Trophoblast cell (in vitro differentiated cells and primary cell): ENCODE measurements around the gene ATP6V0A4.
A peak's percentile ranks its signal among the peaks of the same experiment; 100 is the strongest.

Source experiments
- DNase-seq, 2 donors: peaks; one replicate each; pipeline ENCODE4 v3.0.0-alpha.2; 2016
- H2AFZ ChIP-seq: 2 replicates; pipeline ENCODE4 v1.6.1; 2013; ENCODE audit warnings: low read length, moderate library complexity, mild to moderate bottlenecking; ENCODE audit not compliant: insufficient read depth, poor library complexity
- H2AK5ac ChIP-seq: 2 replicates; pipeline ENCODE4 v1.6.1; 2013; ENCODE audit warnings: mild to moderate bottlenecking, low read length
- H2BK120ac ChIP-seq: 2 replicates; pipeline ENCODE4 v1.6.1; 2013; ENCODE audit warnings: low read length, mild to moderate bottlenecking, moderate library complexity; ENCODE audit not compliant: insufficient read depth, poor library complexity
- H2BK12ac ChIP-seq: 2 replicates; pipeline ENCODE4 v1.6.1; 2013; ENCODE audit warnings: mild to moderate bottlenecking, low read length, moderate library complexity
- H2BK5ac ChIP-seq: 2 replicates; pipeline ENCODE4 v1.6.1; 2013; ENCODE audit warnings: low read length, low read depth, moderate library complexity, mild to moderate bottlenecking; ENCODE audit not compliant: poor library complexity
- H3K14ac ChIP-seq: 2 replicates; pipeline ENCODE4 v1.6.1; 2013; ENCODE audit warnings: mild to moderate bottlenecking, low read length
- H3K18ac ChIP-seq: 2 replicates; pipeline ENCODE4 v1.6.1; 2013; ENCODE audit warnings: mild to moderate bottlenecking, low read length
- H3K23ac ChIP-seq: 2 replicates; pipeline ENCODE4 v1.6.1; 2013; ENCODE audit warnings: low read length
- H3K27ac ChIP-seq: 2 replicates; pipeline ENCODE4 v1.5.1; 2013; ENCODE audit warnings: low read depth, mild to moderate bottlenecking, inconsistent platforms, low read length, moderate library complexity
- H3K27me3 ChIP-seq: 2 replicates; pipeline ENCODE4 v1.6.1; 2013; ENCODE audit warnings: inconsistent platforms, mild to moderate bottlenecking, low read length, moderate library complexity; ENCODE audit not compliant: insufficient read depth
- H3K36me3 ChIP-seq, 2 experiments: 1 replicate in 1 of 2; 2 replicates in 1 of 2; pipeline ENCODE4 v1.6.1; 2013; ENCODE audit warnings: low read length in 2 of 2, mild to moderate bottlenecking in 2 of 2, moderate library complexity in 1 of 2; ENCODE audit not compliant: insufficient read depth in 2 of 2, control insufficient read depth in 1 of 2
- H3K4ac ChIP-seq: 2 replicates; pipeline ENCODE4 v1.6.1; 2013; ENCODE audit warnings: low read depth, mild to moderate bottlenecking, low read length, moderate library complexity
- H3K4me1 ChIP-seq, 2 experiments: 1 replicate in 1 of 2; 2 replicates in 1 of 2; pipeline ENCODE4 v1.6.1; 2013; ENCODE audit warnings: low read length in 2 of 2, mild to moderate bottlenecking in 2 of 2, moderate library complexity in 1 of 2; ENCODE audit not compliant: insufficient read depth in 2 of 2, control insufficient read depth in 1 of 2
- H3K4me2 ChIP-seq: 2 replicates; pipeline ENCODE4 v1.6.1; 2013; ENCODE audit warnings: inconsistent platforms, mild to moderate bottlenecking, low read length, moderate library complexity
- H3K4me3 ChIP-seq: 2 replicates; pipeline ENCODE4 v1.5.1; 2013; ENCODE audit warnings: mild to moderate bottlenecking, low read depth, low read length, inconsistent platforms
- H3K79me1 ChIP-seq: one replicate; pipeline ENCODE4 v1.6.1; 2013; ENCODE audit warnings: low read length
- H3K79me2 ChIP-seq: 2 replicates; pipeline ENCODE4 v1.6.1; 2013; ENCODE audit warnings: low read length, mild to moderate bottlenecking; ENCODE audit not compliant: control insufficient read depth, insufficient read depth, poor library complexity
- H3K9ac ChIP-seq: 2 replicates; pipeline ENCODE4 v1.6.1; 2013; ENCODE audit warnings: mild to moderate bottlenecking, low read length
- H3K9me3 ChIP-seq: 2 replicates; pipeline ENCODE4 v1.6.1; 2013; ENCODE audit warnings: low read depth, mild to moderate bottlenecking, control low read depth, inconsistent platforms, low read length; ENCODE audit not compliant: insufficient read depth
- H4K12ac ChIP-seq: 2 replicates; pipeline ENCODE4 v1.6.1; 2013; ENCODE audit warnings: low read depth, mild to moderate bottlenecking, low read length, moderate library complexity
- H4K8ac ChIP-seq: 2 replicates; pipeline ENCODE4 v1.6.1; 2013; ENCODE audit warnings: low read depth, mild to moderate bottlenecking, low read length, moderate library complexity
- H4K91ac ChIP-seq: one replicate; pipeline ENCODE4 v1.6.1; 2013; ENCODE audit warnings: low read depth, mild to moderate bottlenecking, low read length, moderate library complexity
- WGBS: extraction: QIAGEN DNeasy Blood & Tissue Kit; methylation state at CpG from one replicate; pipeline ENCODE4 v1.1.7; 2013; ENCODE audit warnings: missing lambda C conversion rate; ENCODE audit not compliant: insufficient read length, insufficient coverage; ENCODE audit errors: extremely low coverage; 5-methylcytosine and 5-hydroxymethylcytosine counted together

ATP6V0A4 gene

DNA sequence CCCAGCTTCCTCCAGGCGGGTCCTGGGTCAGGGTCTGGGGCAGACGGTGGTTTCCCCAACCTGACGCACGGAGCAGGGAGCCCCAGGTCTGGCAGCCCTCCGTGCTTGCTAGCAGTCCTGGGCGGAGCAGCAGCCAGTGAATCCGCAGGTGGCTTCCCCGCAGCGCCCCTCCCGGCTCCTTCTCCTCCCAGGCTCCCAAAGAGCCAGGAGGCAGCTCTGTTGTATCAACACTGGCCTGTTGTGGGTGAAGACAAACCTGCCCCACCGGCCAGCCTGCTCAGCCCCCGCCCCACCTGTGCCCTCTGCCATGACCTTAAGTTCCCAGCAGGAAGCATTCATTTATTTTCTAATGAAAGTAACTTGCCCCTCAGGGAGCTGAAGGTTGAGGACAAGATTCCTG is 24.2 kb downstream of the ATP6V0A4 start:
- no peaks in the 10 kb centered on the region for H3K36me3 ChIP-seq
- H4K8ac ChIP-seq, result no peak overlapping the region
- H3K27me3 ChIP-seq, result no peaks in the 10 kb centered on the region
- no peak for DNase-seq
- no peak overlapping the region for H3K14ac ChIP-seq
- no peak overlapping the region for H3K23ac ChIP-seq
- H2BK120ac ChIP-seq, result no peak overlapping the region
- H2BK5ac ChIP-seq, result no peak overlapping the region
- H3K4me1 ChIP-seq, result peaks cover 6 to 8% of the 10 kb centered on the region in 2 experiments
- no CpG with 5 or more reads among the region's 12 CpGs for WGBS
- H2AK5ac ChIP-seq, result no peak overlapping the region
- H3K4me2 ChIP-seq, result peak overlapping the region; percentile 8
- no peak overlapping the region for H3K4me3 ChIP-seq
- H3K79me1 ChIP-seq, result no peaks in the 10 kb centered on the region
- H3K18ac ChIP-seq, result no peak overlapping the region
- no peak overlapping the region for H3K27ac ChIP-seq
- H3K4ac ChIP-seq, result no peak overlapping the region
- H4K12ac ChIP-seq, result no peak overlapping the region
- no peak overlapping the region for H3K9ac ChIP-seq
- no peak overlapping the region for H4K91ac ChIP-seq
- no peak overlapping the region for H2AFZ ChIP-seq
- no peak overlapping the region for H2BK12ac ChIP-seq
- no peaks in the 10 kb centered on the region for H3K79me2 ChIP-seq
- H3K9me3 ChIP-seq, result no peaks in the 10 kb centered on the region

DNA sequence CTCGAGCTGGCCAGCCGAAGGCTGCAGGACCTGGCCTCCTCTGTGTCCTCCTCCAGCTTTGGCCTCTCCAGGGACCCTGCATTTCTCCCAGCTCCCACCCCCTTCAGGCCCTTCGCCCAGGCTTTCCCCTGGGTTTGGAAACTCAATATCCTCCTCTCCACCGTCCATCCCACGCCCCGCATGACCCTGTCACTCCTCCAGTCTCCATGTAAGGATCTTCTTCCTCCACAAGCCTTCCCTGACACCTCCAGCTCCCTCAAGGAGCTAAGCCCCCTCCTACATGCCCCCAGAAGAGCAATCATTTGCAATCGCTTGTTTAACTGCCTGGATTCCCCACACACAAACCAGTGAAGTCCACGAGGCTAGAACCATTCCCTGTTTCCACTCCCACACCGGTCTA is 24.8 kb downstream of the ATP6V0A4 start:
- H3K4me1 ChIP-seq, result peaks cover 8% of the 10 kb centered on the region in 2 experiments
- no peak overlapping the region for H3K9ac ChIP-seq
- no peak overlapping the region for H3K4me3 ChIP-seq
- no peak overlapping the region for H2BK12ac ChIP-seq
- WGBS, result no CpG with 5 or more reads among the region's 9 CpGs
- no peak overlapping the region for H2AFZ ChIP-seq
- H3K4ac ChIP-seq, result no peak overlapping the region
- H2BK5ac ChIP-seq, result no peak overlapping the region
- no peaks in the 10 kb centered on the region for H3K9me3 ChIP-seq
- H3K79me1 ChIP-seq, result no peaks in the 10 kb centered on the region
- no peak overlapping the region for H3K14ac ChIP-seq
- no peak overlapping the region for H3K27ac ChIP-seq
- no peak overlapping the region for H3K4me2 ChIP-seq
- H2AK5ac ChIP-seq, result no peak overlapping the region
- no peaks in the 10 kb centered on the region for H3K27me3 ChIP-seq
- H3K18ac ChIP-seq, result no peak overlapping the region
- no peak overlapping the region for H4K8ac ChIP-seq
- no peak overlapping the region for H2BK120ac ChIP-seq
- no peak overlapping the region for H3K23ac ChIP-seq
- no peak overlapping the region for H4K91ac ChIP-seq
- no peaks in the 10 kb centered on the region for H3K79me2 ChIP-seq
- no peak overlapping the region for H4K12ac ChIP-seq
- DNase-seq, result no peak
- no peaks in the 10 kb centered on the region for H3K36me3 ChIP-seq

DNA sequence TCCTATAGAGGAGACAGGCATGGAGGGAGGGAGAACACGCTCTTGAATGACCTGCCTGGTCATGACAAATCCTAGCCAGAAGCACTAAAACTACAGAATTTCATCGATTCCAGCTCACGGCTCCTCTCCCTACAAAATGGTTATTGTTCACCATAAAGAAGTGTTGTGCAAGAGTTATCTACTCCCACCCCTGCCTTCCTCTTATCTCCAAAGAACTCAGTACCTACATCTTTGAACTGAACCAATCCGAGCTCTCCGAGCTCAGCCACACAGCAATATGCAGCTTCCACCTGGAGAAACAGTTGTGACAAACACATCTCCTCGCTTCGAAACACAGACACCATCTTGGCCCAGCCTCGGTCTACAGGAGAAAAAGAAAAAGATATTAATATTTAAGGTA is 27.1 kb downstream of the ATP6V0A4 start:
- Histone ChIP-seq H4K8ac (no peak overlapping the region), H2BK120ac (no peak overlapping the region), H3K4me1 (peaks cover 6 to 8% of the 10 kb centered on the region in 2 experiments), H3K4ac (no peak overlapping the region), H3K14ac (no peak overlapping the region), H2AK5ac (no peak overlapping the region), H3K9me3 (no peaks in the 10 kb centered on the region), H3K79me2 (no peaks in the 10 kb centered on the region), H3K23ac (no peak overlapping the region), H3K18ac (no peak overlapping the region), H2BK5ac (no peak overlapping the region), H3K36me3 (no peaks in the 10 kb centered on the region), H4K91ac (no peak overlapping the region), H2BK12ac (no peak overlapping the region), H3K27me3 (no peaks in the 10 kb centered on the region), H3K79me1 (no peaks in the 10 kb centered on the region), H3K27ac (no peak overlapping the region), H2AFZ (no peak overlapping the region), H3K4me2 (no peak overlapping the region), H4K12ac (no peak overlapping the region), H3K9ac (no peak overlapping the region), H3K4me3 (no peak overlapping the region)
- DNase-seq, result no peak
- no CpG with 5 or more reads among the region's 8 CpGs for WGBS

DNA sequence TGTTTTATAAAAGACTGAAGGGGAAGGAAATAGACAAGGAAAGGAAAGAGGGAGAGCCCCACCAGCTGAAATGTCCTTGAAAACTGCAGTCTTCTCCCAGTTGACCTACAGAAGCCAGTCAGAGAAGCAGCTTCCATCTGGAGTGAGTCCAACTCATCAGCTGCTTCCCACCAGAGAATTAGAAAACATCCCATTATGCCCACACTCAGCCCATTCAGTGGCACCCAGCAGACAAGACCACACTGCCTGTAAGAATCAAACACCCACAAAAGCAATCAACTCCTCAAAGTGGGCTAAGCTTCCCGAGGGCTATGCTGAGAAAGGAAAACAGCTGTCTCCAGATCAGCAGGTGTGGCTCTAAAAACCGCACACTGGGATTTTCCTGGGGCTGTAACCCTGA is 29.8 kb downstream of the ATP6V0A4 start:
- Histone ChIP-seq H4K91ac (no peak overlapping the region), H4K12ac (no peak overlapping the region)
- WGBS, result no CpG with 5 or more reads among the region's 2 CpGs

More for the DNA sequence above, 29.8 kb downstream of the ATP6V0A4 start:
- H3K36me3 ChIP-seq, result no peaks in the 10 kb centered on the region
- H3K14ac ChIP-seq, result no peak overlapping the region
- H3K23ac ChIP-seq, result no peak overlapping the region
- no peak overlapping the region for H4K8ac ChIP-seq
- no peak overlapping the region for H2AK5ac ChIP-seq
- no peak overlapping the region for H3K4me2 ChIP-seq
- H3K79me1 ChIP-seq, result no peaks in the 10 kb centered on the region
- H3K4me3 ChIP-seq, result no peak overlapping the region
- no peak overlapping the region for H3K27ac ChIP-seq
- H3K4ac ChIP-seq, result no peak overlapping the region
- H3K9me3 ChIP-seq, result no peaks in the 10 kb centered on the region
- H3K27me3 ChIP-seq, result no peaks in the 10 kb centered on the region
- peaks cover 0 to 2% of the 10 kb centered on the region in 2 experiments for H3K4me1 ChIP-seq
- no peak overlapping the region for H2BK120ac ChIP-seq
- H2BK12ac ChIP-seq, result no peak overlapping the region
- H2BK5ac ChIP-seq, result no peak overlapping the region
- no peaks in the 10 kb centered on the region for H3K79me2 ChIP-seq
- no peak for DNase-seq
- H3K9ac ChIP-seq, result no peak overlapping the region
- H3K18ac ChIP-seq, result no peak overlapping the region
- no peak overlapping the region for H2AFZ ChIP-seq
